ENCODE measurements around the gene FAM117B. TPM values are rescaled to one million over a fixed set of nuclear protein-coding genes. Genes with fewer than 3 reads are reported as not detected.

Gene FAM117B
- polyA plus RNA-seq, 2 of the 4 experiments (the other 2 are of a cell fraction), result 3.6 TPM

DNA sequence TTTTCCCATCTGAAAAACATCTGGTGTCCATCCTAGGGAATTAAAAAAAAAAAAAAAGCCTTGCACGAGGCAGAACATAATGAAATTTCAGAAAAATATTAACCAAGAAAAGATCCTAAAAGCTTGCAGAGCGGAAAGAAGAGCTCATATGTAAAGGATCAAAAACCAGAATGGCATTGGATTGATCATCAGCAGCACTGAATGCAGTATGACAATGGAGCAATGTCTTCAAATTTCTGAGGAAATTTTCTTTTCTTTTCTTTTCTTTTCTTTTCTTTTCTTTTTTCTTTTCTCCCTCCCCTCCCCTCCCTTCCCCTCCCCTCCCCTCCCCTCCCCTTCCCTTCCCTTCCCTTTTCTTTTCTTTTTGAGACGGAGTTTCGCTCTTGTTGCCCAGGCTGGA, 21.3 kb upstream of the FAM117B start:
- no peaks in the 10 kb centered on the region for H3K9me3 ChIP-seq
- FAIRE-seq (no peak), DNase-seq (ENCODE audit: low read depth in 1 of 2, low spot score in 1 of 2) (no peak), ATAC-seq (no peak)
- ChIA-PET CTCF (interaction anchor here (0.6 to 1.7 kb wide), 3 partner anchors 17 to 468 kb away, joined by 4 to 6 read pairs (median 6); no protein-coding TSS in a partner anchor), POLR2A (no interaction called here)
- H3K4me2 ChIP-seq, result no peak overlapping the region
- WGBS (ENCODE audit: missing lambda C conversion rate), result 76% methylated on average over 4 of the region's 4 CpGs
- no peak overlapping the region for H3K4me3 ChIP-seq
- no peak for TF ChIP-seq RARB (CRISPR knock-in tag; IDR thresholded peaks at IDR 0.05)
- TF ChIP-seq, protein P1, sequence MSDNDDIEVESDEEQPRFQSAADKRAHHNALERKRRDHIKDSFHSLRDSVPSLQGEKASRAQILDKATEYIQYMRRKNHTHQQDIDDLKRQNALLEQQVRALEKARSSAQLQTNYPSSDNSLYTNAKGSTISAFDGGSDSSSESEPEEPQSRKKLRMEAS (IDR thresholded peaks at IDR 0.05), result no peak
- no peak for TF ChIP-seq HOXB13 (CRISPR knock-in tag; IDR thresholded peaks at IDR 0.05; ENCODE audit: low read depth)
- TF ChIP-seq, protein P2, sequence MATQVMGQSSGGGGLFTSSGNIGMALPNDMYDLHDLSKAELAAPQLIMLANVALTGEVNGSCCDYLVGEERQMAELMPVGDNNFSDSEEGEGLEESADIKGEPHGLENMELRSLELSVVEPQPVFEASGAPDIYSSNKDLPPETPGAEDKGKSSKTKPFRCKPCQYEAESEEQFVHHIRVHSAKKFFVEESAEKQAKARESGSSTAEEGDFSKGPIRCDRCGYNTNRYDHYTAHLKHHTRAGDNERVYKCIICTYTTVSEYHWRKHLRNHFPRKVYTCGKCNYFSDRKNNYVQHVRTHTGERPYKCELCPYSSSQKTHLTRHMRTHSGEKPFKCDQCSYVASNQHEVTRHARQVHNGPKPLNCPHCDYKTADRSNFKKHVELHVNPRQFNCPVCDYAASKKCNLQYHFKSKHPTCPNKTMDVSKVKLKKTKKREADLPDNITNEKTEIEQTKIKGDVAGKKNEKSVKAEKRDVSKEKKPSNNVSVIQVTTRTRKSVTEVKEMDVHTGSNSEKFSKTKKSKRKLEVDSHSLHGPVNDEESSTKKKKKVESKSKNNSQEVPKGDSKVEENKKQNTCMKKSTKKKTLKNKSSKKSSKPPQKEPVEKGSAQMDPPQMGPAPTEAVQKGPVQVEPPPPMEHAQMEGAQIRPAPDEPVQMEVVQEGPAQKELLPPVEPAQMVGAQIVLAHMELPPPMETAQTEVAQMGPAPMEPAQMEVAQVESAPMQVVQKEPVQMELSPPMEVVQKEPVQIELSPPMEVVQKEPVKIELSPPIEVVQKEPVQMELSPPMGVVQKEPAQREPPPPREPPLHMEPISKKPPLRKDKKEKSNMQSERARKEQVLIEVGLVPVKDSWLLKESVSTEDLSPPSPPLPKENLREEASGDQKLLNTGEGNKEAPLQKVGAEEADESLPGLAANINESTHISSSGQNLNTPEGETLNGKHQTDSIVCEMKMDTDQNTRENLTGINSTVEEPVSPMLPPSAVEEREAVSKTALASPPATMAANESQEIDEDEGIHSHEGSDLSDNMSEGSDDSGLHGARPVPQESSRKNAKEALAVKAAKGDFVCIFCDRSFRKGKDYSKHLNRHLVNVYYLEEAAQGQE (IDR thresholded peaks at IDR 0.05), result no peak
- TF ChIP-seq TFCP2L1 (CRISPR knock-in tag; IDR thresholded peaks at IDR 0.05), result no peak
- no peak for TF ChIP-seq JUNB (IDR thresholded peaks at IDR 0.05)
- TF ChIP-seq RNF2 (IDR thresholded peaks at IDR 0.05; ENCODE audit: borderline replicate concordance, low read depth), result no peak
- no peak for TF ChIP-seq CEBPB (IDR thresholded peaks at IDR 0.05)
- TF ChIP-seq, protein P3, sequence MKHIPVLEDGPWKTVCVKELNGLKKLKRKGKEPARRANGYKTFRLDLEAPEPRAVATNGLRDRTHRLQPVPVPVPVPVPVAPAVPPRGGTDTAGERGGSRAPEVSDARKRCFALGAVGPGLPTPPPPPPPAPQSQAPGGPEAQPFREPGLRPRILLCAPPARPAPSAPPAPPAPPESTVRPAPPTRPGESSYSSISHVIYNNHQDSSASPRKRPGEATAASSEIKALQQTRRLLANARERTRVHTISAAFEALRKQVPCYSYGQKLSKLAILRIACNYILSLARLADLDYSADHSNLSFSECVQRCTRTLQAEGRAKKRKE (CRISPR knock-in tag; IDR thresholded peaks at IDR 0.05; ENCODE audit: low read depth), result no peak
- TF ChIP-seq POLR2AphosphoS2 (conservative IDR thresholded peaks at IDR 0.05; ENCODE audit: low read length), result no peak
- no peak for TF ChIP-seq MYC (IDR thresholded peaks at IDR 0.05; ENCODE audit: borderline replicate concordance, low read length)
- TF ChIP-seq MAZ (IDR thresholded peaks at IDR 0.05; ENCODE audit: borderline replicate concordance, low read depth, low read length), result no peak
- TF ChIP-seq MAFK (IDR thresholded peaks at IDR 0.05; ENCODE audit: partially characterized antibody), result no peak
- H3K4me1 ChIP-seq, result no peaks in the 10 kb centered on the region
- no peak overlapping the region for H3K27ac ChIP-seq

DNA sequence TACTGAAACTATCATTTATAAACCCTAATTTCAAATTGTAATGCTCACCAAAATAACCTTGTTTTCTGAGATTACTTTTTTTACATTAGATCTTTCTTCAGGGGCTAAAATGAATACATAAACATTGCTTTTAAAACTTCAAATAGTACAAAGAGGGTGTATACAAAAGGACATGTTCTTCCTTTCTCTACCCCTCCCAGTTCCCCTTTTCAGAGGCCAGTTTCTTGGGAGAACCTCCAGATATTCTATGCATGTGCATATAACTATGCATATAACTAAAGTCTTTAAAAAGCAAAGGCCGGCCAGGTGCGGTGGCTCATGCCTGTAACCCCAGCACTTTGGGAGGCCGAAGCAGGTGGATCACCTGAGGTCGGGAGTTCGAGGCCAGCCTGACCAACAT, 10.6 kb upstream of the FAM117B start:
- no peak for DNase-seq (ENCODE audit: low read depth in 1 of 2, low spot score in 1 of 2)
- no peak for ATAC-seq
- Histone ChIP-seq H3K9me3 (no peaks in the 10 kb centered on the region), H3K4me3 (no peak overlapping the region), H3K27ac (no peak overlapping the region), H3K4me2 (no peak overlapping the region), H3K4me1 (no peaks in the 10 kb centered on the region)
- FAIRE-seq, result no peak
- 84% methylated on average over 5 of the region's 5 CpGs for WGBS (ENCODE audit: missing lambda C conversion rate)
- ChIA-PET POLR2A (no interaction called here), CTCF (no interaction called here)
- TF ChIP-seq ZC3H11A (IDR thresholded peaks at IDR 0.05) (no peak), CBX2 (IDR thresholded peaks at IDR 0.05; ENCODE audit: borderline replicate concordance, low read depth) (no peak), EHMT2 (IDR thresholded peaks at IDR 0.05; ENCODE audit: low read depth) (no peak), FOXS1 (CRISPR knock-in tag; IDR thresholded peaks at IDR 0.05) (no peak), MAFK (IDR thresholded peaks at IDR 0.05; ENCODE audit: partially characterized antibody) (no peak), FOSL2 (IDR thresholded peaks at IDR 0.05) (no peak), FOSL2 (CRISPR knock-in tag; IDR thresholded peaks at IDR 0.05) (no peak), CBX8 (IDR thresholded peaks at IDR 0.05) (no peak), NR3C1 (IDR thresholded peaks at IDR 0.05) (no peak), EHF (CRISPR knock-in tag; IDR thresholded peaks at IDR 0.05) (no peak), CHD2 (IDR thresholded peaks at IDR 0.05; ENCODE audit: low read length, partially characterized antibody) (no peak), JUN (IDR thresholded peaks at IDR 0.05) (no peak), RFX5 (IDR thresholded peaks at IDR 0.05) (no peak), HOXB5 (CRISPR knock-in tag; IDR thresholded peaks at IDR 0.05) (no peak), TFCP2L1 (CRISPR knock-in tag; IDR thresholded peaks at IDR 0.05) (no peak)
- TF ChIP-seq, protein P4, sequence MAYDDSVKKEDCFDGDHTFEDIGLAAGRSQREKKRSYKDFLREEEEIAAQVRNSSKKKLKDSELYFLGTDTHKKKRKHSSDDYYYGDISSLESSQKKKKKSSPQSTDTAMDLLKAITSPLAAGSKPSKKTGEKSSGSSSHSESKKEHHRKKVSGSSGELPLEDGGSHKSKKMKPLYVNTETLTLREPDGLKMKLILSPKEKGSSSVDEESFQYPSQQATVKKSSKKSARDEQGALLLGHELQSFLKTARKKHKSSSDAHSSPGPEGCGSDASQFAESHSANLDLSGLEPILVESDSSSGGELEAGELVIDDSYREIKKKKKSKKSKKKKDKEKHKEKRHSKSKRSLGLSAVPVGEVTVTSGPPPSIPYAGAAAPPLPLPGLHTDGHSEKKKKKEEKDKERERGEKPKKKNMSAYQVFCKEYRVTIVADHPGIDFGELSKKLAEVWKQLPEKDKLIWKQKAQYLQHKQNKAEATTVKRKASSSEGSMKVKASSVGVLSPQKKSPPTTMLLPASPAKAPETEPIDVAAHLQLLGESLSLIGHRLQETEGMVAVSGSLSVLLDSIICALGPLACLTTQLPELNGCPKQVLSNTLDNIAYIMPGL (CRISPR knock-in tag; IDR thresholded peaks at IDR 0.05; ENCODE audit: borderline replicate concordance), result no peak
- TF ChIP-seq, protein P5, sequence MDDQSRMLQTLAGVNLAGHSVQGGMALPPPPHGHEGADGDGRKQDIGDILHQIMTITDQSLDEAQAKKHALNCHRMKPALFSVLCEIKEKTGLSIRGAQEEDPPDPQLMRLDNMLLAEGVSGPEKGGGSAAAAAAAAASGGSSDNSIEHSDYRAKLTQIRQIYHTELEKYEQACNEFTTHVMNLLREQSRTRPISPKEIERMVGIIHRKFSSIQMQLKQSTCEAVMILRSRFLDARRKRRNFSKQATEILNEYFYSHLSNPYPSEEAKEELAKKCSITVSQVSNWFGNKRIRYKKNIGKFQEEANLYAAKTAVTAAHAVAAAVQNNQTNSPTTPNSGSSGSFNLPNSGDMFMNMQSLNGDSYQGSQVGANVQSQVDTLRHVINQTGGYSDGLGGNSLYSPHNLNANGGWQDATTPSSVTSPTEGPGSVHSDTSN (IDR thresholded peaks at IDR 0.05), result no peak
- TF ChIP-seq, protein P6, sequence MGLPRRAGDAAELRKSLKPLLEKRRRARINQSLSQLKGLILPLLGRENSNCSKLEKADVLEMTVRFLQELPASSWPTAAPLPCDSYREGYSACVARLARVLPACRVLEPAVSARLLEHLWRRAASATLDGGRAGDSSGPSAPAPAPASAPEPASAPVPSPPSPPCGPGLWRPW (IDR thresholded peaks at IDR 0.05), result no peak
- TF ChIP-seq, protein P7, sequence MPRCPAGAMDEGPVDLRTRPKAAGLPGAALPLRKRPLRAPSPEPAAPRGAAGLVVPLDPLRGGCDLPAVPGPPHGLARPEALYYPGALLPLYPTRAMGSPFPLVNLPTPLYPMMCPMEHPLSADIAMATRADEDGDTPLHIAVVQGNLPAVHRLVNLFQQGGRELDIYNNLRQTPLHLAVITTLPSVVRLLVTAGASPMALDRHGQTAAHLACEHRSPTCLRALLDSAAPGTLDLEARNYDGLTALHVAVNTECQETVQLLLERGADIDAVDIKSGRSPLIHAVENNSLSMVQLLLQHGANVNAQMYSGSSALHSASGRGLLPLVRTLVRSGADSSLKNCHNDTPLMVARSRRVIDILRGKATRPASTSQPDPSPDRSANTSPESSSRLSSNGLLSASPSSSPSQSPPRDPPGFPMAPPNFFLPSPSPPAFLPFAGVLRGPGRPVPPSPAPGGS (IDR thresholded peaks at IDR 0.05), result no peak
- TF ChIP-seq, protein P3 (CRISPR knock-in tag; IDR thresholded peaks at IDR 0.05; ENCODE audit: low read depth), result no peak
